Measurements from ENCODE around the gene FBLIM1. TPM values are rescaled to one million over a fixed set of nuclear protein-coding genes. Genes with fewer than 3 reads are reported as not detected.

The FBLIM1 gene
- total RNA-seq, 1 experiment from 2014 or later: 10.3 TPM

DNA sequence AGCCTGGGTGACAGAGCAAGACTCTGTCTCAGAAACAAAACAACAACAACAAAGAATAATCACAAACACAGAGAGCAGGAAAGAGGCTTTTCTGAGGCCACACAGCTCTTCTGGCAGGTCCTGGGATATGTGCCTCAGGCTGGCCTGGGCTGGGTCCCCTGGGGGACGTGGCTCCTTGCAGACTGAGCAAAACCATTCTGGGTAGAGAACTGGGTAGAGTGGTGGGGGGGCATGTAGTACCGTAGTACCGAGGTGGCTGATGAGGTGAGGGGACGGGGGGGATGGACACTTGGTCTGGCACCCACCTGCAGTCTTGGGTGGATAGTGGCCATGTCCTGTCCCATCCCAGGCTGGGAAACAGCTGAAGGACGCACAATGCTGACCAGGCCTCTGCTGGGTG lies 10.3 kb upstream of the FBLIM1 start:
- DNase-seq (ENCODE audit: low read depth): no peak

DNA sequence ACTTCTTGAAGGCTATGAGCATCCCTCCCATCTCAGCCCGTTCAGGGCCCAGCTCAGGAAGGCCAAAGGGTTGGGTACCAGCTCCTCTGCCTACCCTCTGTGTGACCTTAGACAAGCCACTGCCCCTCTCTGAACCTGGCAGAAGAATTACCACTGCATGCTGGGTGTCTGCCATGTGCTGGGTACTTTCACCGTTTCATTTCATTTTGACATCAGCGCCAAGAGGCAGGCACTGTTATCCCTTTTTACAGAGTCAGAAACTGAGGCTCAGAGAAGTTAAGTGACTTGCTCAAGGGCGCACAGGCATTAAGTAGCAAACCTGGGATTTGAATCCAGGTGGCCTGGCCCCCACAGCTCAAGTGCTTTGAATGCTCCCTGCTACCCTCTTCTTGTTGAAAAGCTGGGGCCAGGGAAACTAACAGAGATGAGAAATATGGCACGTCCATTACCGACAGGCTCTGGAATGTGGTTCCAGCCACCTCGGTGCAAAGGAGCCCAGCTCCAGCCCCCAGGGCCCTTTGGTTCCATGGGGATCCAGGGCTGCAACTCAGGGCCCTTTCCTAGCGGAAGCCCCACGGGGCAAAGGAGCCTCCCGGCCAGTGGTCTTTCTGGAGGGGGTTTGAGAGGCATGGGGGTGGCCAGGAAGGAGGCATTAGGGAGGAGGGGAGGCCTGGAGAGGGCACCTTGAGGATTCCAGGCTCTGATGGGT lies 9.8 kb upstream of the FBLIM1 start:
- no peak for DNase-seq (ENCODE audit: low read depth)

DNA sequence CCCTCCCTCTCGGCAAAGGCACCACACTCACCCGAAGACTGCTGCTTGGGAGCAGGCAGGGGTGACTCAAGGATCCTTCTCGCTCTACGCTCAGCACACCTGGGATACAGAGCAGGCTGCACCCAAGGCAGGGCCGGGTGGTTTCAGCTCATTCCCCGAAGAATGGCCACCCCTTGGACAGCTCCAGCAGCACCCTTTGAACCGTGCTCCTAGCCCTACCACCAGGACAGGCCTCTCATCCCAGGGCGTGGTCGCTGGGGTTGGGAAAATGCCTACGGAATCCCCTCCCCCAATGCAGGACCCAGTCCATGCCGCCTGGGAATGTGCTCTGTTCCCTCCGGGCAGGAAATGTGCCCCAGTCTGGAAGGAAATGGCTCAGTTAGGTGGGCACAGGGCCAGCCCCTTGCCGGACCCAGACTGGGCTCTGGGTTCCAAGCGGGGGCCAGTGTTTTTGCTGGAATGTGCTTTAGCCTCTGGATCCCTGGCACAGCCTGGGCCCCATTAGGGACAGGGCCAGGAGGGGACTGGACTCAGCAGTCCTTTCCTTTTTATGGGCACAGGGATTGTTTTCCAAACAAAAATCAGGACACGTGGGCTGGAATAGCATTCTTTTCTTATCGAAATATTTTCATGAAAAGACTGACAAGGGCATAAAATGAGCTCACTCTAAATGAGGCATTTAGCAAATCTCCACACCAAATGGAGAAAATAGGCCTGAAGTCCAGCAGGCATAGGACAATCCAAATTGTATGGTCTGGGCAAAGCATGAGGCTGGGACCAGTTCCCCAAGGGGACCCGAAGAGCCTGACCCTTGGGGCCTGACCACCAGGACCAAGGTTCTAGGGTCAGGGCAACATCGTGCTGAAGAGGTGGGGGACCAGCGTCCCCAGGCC lies 8.9 kb upstream of the FBLIM1 start:
- no peak for DNase-seq (ENCODE audit: low read depth)

DNA sequence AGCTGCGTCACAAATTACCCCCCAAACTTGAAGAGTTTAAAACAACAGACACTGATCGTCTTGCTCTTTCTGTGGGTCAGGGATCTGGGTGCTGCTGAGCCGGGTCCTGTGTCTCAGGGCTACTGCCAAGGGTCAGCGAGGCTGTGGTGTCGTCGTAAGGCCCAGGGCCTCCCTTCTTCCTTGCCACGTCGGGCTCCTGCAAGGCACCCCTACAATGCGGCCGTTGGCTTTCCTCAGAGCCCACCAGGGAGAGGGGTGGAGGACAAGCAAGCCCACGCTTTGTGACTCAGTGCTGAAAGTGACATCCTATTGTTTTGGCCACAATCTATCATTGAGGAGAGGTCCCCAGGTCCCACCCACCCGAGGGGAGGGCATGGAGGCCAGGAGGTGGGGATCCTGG lies 7.7 kb upstream of the FBLIM1 start:
- no peak for DNase-seq (ENCODE audit: low read depth)

DNA sequence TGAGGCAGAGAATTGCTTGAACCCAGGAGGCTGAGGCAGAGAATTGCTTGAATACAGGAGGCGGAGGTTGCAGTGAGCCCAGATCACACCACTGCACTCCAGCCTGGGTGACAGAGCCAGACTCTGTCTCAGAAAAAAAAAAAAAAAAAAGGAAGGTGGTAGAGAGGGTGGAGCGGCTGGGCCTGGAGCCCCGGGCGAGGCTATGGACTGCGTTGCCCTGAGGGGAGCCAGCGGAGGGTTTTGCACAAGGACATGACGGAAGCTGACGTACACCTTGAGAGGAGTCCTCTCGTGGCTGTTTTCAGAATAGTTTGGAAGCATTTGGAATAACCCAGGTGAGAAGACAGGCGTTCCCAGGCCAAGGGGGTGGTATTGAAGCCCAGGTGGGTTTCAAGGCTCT lies 6.9 kb upstream of the FBLIM1 start:
- no peak for DNase-seq (ENCODE audit: low read depth)

DNA sequence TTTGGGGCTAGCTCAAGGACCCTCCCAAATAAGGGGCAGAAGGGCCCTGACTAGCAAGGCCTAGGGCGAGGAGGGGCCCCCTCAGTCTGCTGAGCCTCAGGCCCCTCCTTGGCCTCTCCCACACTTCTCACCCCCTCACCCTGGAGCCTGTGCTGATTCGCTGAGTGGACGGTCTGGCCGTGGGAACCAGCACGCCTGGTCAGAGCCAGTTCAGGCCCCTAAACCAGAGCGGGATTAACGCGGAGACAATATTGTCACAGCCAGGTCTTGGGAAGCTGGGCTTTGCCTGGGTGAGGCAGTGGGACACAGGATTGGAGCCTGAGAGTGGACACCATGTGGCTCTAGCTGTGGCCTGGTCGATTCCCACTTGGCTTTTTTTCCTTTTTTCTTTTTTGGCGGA lies 4.8 kb upstream of the FBLIM1 start:
- no peak for DNase-seq (ENCODE audit: low read depth)

DNA sequence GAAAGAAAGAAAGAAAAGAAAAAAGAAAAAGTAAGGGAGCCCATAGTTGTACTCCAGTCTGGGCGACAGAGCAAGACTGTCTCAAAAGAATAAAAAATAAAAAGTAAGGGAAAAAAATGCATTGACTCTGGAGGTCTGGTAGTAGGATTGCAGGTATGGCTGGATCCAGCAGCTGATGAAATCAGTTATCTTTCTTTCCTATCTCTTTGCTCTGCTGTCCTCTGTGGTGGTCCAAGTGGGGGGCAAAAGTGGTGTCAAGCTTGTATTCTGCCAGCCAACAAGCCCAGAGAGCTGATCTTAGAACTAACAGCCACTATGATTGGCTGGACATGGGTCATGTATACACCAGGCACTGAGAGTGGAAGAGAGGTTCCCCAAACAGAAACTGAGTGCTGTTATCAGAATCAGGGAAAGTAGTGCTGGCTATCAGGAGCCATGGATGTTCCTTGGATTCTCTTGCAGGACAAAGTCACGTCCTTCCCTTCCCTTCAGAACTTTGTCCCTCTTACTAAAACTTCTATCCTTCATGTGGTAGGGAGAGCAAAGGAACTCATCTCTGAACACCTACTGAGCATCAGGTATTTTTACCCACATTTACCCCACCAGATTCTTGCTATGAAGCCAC lies 3.5 kb upstream of the FBLIM1 start:
- DNase-seq (ENCODE audit: low read depth): no peak

DNA sequence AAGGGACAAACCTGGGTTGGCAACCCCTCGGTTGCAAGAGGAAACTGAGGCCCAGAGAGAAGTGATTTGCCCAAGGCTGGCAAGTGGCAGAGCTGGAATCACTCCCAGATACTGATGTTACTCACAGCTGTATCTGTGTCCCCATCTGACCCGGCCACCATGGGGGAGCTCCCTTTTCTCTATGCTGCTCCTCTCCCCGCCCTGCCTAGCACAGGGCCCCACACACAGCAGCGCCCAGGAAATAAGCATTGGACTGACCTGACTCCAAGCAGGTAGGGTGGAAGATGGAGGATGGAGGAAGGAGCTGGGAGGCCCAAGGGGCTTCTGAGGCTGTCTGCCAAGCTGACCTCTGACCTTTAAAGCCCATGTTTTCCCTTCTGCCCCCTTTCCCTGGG lies 3.0 kb upstream of the FBLIM1 start:
- DNase-seq (ENCODE audit: low read depth): no peak

DNA sequence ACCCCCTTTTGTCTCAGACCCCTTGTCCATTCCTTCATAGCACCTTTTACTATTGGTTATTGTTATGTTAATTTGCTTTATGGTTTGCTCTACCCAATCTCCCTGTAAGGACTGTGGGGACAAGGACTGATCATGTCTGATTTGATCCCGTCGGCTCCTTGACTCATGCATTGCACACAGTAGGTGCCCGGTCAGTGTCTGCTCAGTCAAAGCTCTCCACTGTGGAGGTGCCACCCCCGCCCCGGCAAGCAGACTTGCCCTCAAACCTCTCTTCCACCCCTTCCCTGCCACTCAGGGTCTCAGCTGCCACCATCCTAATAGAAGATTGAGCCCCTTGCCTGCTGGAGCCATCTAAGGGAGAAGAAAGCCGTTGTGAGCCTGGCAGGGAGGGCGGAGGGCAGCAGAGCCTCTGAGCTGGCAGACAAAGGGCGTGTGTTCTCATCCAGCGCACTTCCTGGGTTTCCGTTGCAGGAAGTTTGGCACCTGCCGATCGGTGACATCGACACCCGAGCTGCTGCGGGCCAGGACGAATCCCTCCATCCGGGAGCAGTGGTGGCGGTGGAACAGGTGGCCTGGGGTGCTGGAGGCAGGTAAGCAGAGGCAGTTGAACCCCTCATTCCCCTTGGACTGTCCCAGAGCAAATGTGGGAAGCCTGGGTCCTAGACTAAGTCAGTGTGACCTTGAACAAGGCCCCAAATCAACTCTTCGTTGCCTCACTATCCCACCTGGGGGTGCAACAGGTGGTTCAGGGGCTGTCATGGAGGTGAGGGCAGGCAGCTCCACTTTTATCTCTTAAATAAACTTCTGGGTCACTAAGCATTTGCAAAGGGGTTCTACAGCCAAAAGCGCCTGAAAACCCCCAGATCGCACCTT lies 2.2 kb upstream of the FBLIM1 start:
- no peak for DNase-seq (ENCODE audit: low read depth)

DNA sequence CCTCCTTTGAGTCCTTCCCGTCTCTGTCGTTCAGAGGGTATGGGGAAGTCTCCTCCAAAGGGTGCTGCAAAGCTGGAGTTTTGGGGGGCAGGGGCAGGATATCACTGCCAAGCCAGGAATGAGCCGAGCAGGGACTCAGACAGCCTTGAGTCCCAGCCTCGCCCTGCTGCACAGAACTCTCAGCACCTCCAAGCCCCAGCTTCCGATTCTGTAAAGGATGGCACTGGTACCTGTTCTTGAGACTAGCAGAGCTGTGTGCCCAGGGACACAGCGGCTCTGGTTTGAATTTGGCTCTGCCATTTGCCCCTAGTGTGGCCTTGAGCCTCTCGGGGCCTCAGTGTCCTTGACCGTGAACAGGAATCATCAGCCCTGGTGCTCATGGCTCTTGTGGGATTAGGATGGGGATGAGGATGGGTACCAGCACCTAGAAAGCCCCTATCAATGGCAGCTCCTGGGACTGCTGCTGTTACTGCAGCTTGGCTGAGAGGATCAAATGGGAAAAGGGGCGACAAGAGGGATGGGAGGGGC lies 1.5 kb upstream of the FBLIM1 start:
- DNase-seq (ENCODE audit: low read depth): no peak

DNA sequence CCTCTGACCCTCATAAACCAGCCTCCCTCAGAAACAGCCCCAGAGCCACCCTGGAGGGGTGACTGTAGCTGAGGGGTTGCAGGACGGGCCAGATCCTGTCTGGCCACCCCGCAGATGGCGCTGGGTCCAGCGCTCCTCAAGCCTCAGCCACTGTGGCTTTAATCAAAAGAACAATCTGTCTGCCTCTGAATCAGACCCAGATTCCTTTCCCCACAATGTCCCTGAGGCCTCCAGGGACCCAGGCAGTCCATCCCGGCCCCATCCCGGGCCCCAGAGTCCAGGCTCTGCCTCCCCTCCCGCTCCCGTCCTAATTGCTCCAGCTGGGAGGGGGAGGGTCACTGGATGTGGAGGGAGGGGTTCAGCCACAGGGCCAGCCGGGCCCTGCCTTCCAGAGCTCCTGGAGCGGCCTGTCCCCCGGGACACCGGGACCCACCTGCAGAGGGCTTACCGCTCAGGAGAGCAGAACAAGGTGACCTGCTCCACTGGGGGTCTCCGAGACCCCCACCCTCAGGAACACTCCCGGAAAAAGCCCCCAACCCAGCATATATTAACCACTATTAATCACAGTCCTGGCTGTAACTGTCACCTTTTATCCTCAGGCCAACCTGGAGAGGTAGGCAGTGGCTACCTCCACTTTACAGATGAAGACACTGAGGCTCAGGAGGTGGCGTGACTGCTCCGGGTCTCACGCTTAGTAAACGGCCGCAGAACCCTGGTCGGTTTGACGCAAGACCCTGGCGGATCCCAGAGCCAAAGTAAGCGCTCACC lies 836 bp upstream of the FBLIM1 start:
- DNase-seq (ENCODE audit: low read depth): no peak

DNA sequence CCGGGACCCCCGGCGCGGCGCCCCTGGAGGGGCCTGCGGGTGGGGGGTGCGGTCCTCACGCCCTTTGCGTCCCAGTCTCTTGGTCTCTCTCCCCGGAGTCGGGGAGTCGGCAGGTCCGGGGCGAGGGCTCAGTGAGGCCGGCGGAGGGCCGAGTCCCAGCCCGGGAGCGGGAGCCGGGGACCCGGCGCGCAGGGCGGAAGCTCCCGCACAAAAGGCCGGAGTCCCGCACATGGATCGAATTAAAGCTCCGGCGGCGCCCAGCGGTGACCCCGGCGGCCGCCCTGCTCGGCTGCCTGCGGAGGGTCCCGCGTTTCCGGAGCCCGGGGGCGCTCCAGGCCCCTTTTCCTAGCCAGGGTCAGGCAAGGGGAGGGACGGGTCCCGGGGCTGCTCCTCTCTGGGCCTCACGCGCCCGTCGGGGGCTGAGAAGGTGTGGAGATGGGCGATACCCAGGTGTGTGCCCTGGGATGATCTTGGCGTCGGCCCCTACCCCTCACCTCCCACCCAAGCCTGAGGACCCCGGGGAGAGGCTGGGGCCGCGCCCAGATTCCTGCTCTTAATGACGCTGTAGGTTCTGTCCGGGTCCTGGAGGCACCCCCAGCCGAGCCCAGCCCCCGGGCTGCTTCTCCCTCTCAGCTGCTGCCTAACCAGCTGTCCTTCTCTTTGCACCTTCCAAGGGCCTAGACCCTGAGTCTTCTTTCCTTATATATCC lies 512 bp downstream of the FBLIM1 start:
- no peak for DNase-seq (ENCODE audit: low read depth)

DNA sequence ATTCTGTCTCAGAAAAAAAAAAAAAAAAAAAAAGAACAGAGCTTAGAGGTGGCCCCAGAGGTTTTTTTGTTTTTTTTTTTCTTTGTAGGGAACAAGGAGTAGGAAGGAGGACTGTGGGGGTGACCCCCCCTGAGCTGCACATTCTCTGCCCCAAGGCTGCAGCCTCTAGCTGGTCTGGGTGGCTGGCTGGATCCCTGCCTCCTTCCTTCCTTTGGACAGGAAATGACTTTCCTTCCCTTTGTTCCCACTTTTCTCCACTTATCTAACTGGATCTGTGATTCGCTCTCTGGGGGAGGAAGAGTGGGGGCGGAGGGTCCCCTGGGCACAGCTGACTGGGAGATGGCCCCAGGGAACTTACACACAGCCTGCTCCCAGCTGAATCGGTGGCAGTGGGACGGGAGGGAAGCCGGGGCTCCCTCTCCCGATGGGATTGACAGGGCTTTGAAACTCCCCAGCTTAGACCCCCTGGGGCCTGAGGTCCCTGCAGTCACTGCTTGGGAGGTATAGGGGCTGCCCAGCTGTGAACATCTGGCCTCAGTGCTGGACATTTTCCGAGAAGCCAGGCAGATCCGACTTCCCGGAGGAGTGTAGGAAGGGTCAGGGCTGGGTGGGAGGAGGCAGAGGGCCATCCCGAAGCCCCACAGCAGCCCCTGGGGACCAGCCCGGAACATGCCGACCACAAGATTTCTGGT lies 2.1 kb downstream of the FBLIM1 start:
- DNase-seq (ENCODE audit: low read depth): peak; percentile 47

DNA sequence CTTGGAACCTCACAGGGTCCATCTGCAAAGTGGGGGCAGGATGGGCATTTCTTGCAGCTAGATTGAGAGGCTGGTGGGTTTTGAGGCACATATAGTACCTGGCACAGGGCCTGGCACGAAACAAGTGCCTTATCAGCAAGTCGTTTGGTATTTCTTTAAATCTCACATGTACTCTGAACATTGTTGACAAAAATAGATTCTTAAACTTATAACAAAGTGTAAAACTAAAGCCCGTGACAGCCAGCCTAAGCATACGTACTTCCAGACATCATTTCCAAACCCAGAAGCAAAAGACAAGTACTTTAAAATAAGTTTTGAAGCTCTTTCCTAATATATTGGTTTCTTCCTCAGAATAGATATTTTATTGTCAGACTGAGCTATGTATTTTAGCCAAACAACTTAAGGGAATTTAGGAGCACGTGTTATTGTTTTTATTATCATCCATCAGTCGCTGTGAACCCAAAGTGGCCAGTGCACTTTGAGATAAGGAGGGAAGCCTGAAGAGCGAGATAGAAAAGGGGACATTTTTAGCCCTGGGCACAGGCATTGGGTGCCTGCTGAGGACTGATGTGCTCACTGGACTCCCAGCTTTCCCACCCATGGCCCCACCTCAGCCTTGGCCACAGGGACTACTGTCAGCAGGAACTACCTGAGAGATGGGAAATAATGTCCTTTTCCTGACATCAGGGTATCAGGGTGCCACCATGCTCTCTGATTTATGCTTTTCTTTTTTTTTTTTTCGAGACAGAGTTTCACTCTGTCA lies 3.0 kb downstream of the FBLIM1 start:
- DNase-seq (ENCODE audit: low read depth): no peak

DNA sequence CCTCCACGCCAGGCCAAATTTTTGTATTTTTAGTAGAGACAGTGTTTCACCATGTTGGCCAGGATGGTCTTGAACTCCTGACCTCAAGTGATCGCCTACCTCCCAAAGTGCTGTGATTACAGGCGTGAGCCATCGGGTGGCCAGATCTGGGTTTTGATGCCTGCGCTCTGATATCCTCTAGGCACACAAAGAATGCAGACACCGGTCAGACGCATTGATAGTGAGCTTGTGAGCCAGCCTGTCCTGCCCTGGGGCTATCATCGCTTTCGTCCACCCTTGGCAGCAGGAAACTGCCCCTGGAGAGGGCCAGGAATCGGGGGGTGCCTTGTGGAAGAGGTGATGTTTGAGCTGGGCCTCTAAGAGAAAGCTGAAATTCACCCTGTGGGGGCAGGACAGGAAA lies 4.0 kb downstream of the FBLIM1 start:
- DNase-seq (ENCODE audit: low read depth): no peak

DNA sequence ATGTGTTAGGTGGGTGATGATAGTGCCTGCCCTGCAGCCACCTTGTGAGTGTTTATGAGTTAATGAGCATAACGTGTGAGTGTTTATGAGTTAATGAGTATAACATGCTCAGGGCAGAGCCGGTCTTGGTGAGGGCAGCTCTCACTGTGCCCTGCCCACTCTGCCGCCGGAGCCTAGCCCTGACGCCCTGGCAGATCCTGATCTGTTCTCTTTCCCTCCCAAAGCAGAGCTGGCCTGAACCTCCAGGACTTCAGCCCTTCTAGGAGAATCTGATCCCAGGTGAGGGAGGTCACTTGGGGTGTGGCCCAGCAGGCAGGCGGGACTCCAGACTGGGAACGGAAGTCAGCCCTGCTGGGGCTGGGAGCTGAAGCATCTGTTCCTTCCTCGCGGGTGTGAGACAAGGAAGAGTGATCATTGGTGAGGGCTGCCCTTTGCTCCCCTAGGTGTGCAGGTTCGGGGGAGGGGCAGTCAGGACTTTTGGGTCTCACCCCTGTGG lies 5.7 kb downstream of the FBLIM1 start:
- DNase-seq (ENCODE audit: low read depth): no peak

DNA sequence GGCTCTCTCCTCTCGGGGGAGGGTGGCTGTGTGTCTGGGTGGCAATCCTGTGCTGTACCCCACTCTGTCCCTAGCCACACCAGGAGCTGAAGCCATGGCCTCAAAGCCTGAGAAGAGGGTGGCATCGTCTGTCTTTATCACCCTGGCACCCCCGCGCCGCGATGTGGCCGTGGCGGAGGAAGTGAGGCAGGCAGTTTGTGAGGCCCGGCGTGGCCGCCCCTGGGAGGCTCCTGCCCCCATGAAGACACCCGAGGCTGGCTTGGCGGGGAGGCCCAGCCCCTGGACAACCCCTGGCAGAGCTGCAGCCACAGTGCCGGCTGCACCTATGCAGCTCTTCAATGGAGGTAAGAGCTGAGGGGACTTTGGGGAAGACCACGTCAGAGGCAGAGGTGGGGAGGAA lies 6.3 kb downstream of the FBLIM1 start:
- DNase-seq (ENCODE audit: low read depth): no peak

DNA sequence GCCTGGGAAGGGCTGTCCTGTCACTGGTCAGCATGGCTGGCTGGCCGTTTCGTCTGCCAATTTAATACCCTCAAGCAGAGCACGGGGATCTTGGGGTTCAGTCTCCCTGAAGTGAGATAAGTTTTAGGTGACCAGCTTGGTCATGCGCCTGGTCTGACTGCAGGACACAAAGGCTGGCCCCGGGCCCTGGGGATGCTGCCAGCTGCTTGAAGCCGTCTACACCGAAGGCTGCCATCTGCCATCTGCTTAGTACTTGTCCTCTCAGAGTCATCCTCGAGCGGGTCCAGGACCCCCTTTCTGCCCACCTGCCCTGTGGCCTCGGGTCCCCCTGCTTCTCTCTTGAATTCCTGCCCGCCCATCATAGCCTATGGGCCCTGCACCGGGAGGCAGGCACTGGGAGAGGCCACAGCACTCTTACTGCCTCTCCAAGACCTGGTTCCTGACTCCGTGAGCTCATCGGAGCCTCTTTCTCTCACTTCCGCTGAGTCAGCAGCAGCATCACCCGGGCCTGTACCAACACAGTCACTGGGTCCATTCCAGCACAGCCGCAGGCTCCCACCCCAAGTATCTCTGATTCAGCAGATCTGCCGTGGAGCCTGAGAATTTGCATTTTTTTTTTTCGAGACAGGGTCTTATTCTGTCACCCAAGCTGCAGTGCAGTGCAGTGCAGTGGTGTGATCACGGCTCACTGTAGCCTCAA lies 7.0 kb downstream of the FBLIM1 start:
- DNase-seq (ENCODE audit: low read depth): peak; percentile 85

Data from LHCN-M2 (cell line).